Measurements from ENCODE around the gene INO80.

GRCh38 chr15:41115161-41115651 lies 874 bp downstream of the INO80 start:
- peak; percentile 23; the same call in 1 of the 2 replicates for TF ChIP-seq CTCF (conservative IDR thresholded peaks at IDR 0.05; ENCODE audit: low read length)
- no peak for TF ChIP-seq EZH2phosphoT487 (IDR thresholded peaks at IDR 0.05; ENCODE audit: borderline replicate concordance)

All from Loucy (cell line).